ENCODE results near the gene NCS1. TPM values are rescaled to one million over a fixed set of nuclear protein-coding genes. Genes with fewer than 3 reads are reported as not detected.

Gene NCS1
- total RNA-seq, 3 donors from 2014 or later: 4.1 to 196 (median 10.7) TPM

DNA sequence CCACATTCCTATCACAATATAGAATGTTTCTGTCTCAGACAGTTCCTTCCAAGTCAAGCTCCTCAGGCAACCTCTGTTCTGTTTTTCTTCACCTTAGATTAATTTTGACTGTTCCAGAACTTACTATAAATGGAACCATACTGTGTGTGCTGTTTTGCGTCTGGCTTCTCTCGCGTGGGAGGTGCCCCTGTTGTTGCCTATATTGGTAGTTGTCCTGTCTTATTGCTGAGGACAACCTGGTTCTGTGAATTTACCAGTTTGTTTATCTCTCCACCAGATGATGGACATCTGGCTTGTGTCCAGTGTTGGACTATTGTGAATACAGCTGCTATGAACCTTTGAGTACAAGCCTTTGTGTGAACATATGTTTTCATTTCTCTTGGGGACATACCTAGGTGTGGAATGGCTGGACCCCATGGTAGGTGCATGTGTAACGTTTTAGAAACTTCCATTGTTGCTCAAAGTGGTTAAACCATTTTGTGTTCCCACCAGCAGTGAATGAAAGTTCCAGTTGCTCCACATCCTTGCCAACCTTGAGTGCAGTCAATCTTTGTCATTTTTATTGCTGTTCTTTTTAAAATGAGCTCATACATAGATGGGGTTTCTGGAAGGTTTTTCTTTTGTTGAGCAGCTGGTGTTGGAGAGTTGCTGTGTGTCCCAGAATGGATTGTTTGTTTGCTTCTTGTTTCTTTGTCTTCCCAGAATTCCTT, 111.5 kb downstream of the NCS1 start:
- no peaks in the 10 kb centered on the region for H3K9me3 ChIP-seq
- H3K4me3 ChIP-seq: no peak overlapping the region
- no peaks in the 10 kb centered on the region for H3K36me3 ChIP-seq (ENCODE audit: low read depth)
- DNase-seq (no peak), ATAC-seq (no peak)
- no peak for TF ChIP-seq CTCF (IDR thresholded peaks at IDR 0.05)
- intact Hi-C loops (cut with DNase I, micrococcal nuclease): no loop called here
- H3K4me1 ChIP-seq (ENCODE audit: low read depth): peaks cover 6% of the 10 kb centered on the region

GRCh38 chr9:130284249-130284625, 112.0 kb downstream of the NCS1 start:
- ATAC-seq: no peak
- Histone ChIP-seq H3K9me3 (no peaks in the 10 kb centered on the region), H3K36me3 (ENCODE audit: low read depth) (no peaks in the 10 kb centered on the region), H3K4me1 (ENCODE audit: low read depth) (peaks cover 6% of the 10 kb centered on the region), H3K4me3 (no peak overlapping the region)
- DNase-seq: no peak
- intact Hi-C loops (cut with DNase I, micrococcal nuclease): no loop called here
- TF ChIP-seq CTCF (IDR thresholded peaks at IDR 0.05): no peak

GRCh38 chr9:130284690-130285089, 112.5 kb downstream of the NCS1 start:
- no peaks in the 10 kb centered on the region for H3K9me3 ChIP-seq
- no peaks in the 10 kb centered on the region for H3K36me3 ChIP-seq (ENCODE audit: low read depth)
- no peak for TF ChIP-seq CTCF (IDR thresholded peaks at IDR 0.05)
- ATAC-seq (no peak), DNase-seq (no peak)
- intact Hi-C loops (cut with DNase I, micrococcal nuclease): no loop called here
- H3K4me1 ChIP-seq (ENCODE audit: low read depth): peaks cover 6% of the 10 kb centered on the region
- no peak overlapping the region for H3K4me3 ChIP-seq

GRCh38 chr9:130285271-130285670, 113.1 kb downstream of the NCS1 start:
- intact Hi-C loops (cut with DNase I, micrococcal nuclease): no loop called here
- no peak for ATAC-seq

GRCh38 chr9:130286072-130286770, 114.0 kb downstream of the NCS1 start:
- Histone ChIP-seq H3K9me3 (no peaks in the 10 kb centered on the region), H3K4me3 (no peak overlapping the region), H3K4me1 (ENCODE audit: low read depth) (peaks cover 6% of the 10 kb centered on the region), H3K36me3 (ENCODE audit: low read depth) (no peaks in the 10 kb centered on the region)
- no peak for ATAC-seq
- no peak for DNase-seq
- intact Hi-C loops (cut with DNase I, micrococcal nuclease): no loop called here
- TF ChIP-seq CTCF (IDR thresholded peaks at IDR 0.05): no peak

More at GRCh38 chr9:130285271-130285670, 113.1 kb downstream of the NCS1 start:
- no peak for DNase-seq
- TF ChIP-seq CTCF (IDR thresholded peaks at IDR 0.05): no peak
- H3K9me3 ChIP-seq: no peaks in the 10 kb centered on the region
- no peak overlapping the region for H3K4me3 ChIP-seq
- peaks cover 6% of the 10 kb centered on the region for H3K4me1 ChIP-seq (ENCODE audit: low read depth)
- H3K36me3 ChIP-seq (ENCODE audit: low read depth): no peaks in the 10 kb centered on the region

Other genes with a start within 250 kb of the NCS1 start
- gene FNBP1, start 129.2 kb upstream of the NCS1 start, total RNA-seq: 100 to 1,000 TPM in 1 of 3 donors, 10 to 100 TPM in 2; 40.9 to 176 (median 42.0) TPM
- gene GPR107, start 118.5 kb upstream of the NCS1 start, total RNA-seq: 10 to 100 TPM; 39.7 to 50.1 (median 49.1) TPM
- 10 to 100 TPM; 28.1 to 40.5 (median 33.2) TPM for gene HMCN2, start 93.4 kb downstream of the NCS1 start, total RNA-seq

Data from mucosa of descending colon (tissue), 3 donors.